IPS DF 19.7 (cell line): ENCODE results near the gene SDF4.

ENCODE experiments used
- DNase-seq: peaks from one replicate; pipeline ENCODE4 v3.0.0-alpha.2; 2013; ENCODE audit warnings: low read depth, low spot score

SDF4 gene

DNA sequence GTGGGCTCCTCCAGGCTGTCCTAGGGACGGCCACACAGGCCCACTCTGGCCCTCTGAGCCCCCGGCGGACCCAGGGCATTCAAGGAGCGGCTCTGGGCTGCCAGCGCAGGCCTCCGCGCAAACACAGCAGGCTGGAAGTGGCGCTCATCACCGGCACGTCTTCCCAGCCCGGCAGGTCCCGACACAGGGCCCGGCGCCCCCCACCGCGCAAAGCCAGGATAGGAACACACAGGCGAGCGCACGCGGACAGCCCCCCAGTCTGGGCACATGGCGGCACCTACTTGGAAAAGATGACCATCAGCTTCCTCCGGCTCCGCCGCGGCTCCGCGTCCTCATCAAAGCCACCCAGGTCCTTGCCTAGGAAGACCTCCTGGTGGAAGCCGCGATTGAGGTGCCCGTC is 3.6 kb downstream of the SDF4 start:
- no peak for DNase-seq

GRCh38 chr1:1227386-1227785 is 4.4 kb downstream of the SDF4 start:
- no peak for DNase-seq

DNA sequence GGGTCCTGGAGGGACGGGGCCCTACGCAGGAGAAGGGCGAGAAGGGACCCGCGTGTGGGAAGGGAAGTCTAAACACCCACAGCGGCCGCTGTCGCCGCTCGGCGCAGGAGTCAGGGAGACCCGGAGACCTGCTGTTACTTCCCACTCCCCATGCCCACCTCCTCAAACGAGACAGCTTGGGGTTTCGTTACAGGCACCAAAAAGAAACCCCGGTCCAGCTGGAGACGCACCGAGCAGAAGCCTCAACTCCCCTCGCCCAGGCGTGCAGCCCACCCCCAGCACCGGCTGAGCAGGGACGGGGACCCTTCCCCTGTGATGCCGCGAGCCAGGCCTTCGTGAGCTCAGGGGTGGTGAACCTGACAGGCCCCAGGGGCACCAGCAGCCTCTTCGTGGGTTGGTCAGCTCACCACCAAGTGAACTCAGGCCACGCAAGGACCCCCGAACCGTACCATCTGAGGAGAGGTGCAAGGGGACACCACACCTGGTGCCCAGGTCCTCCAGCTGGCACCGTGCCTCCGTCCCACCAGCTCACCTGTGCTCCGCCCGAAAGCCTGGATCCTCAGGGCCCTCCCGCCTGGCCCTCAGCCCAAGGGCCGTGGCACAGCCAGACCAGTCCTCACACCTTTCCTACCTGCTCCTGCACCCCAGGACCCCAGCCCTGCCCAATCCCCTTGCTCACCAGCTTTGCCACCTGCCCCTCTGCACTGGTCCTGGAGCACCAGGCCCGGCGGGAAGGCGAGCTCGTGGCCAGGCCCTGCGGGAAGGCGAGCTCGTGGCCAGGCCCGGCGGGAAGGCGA is 5.0 kb downstream of the SDF4 start:
- no peak for DNase-seq

GRCh38 chr1:1225913-1226312 is 5.9 kb downstream of the SDF4 start:
- DNase-seq: no peak

GRCh38 chr1:1225238-1225845 is 6.5 kb downstream of the SDF4 start:
- DNase-seq: no peak

DNA sequence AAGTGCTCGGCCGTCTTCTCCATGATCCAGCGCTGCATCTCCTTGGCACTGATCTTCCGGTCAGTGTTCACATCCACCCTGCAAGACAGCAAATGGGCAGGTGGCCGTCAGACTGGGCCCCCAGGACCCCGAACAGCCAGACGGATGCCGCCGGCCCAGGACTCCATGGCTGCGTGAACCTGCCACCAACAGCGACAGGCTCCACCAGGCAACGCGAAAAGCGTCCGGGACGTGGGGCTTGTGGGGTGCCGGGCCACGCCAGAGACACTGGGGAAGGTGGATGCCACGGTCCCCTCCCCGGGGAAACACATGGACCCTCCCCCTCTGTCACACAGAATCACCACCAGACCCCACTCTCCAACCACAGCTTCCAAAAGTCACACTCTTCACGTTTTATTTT is 7.9 kb downstream of the SDF4 start:
- no peak for DNase-seq

DNA sequence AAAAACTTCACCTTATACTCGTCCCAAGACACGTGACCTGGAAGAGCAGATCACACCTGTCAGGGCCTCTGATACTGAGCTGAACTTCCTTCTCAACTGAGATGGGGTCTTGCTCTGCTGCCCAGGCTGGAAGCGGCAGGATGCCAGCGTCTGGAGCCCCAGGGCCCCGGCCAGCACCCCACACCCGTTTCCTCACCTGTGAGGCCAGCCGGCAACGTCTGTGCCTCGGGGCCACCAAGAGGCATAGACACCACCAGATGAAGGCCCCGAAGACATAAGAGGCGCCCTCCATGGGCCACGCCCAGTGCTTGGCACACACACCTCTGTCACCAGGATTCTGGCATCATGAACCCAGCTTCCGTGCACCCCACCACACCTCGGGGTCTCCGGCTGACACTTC is 8.5 kb downstream of the SDF4 start:
- DNase-seq: no peak

GRCh38 chr1:1222575-1223225 is 9.1 kb downstream of the SDF4 start:
- DNase-seq: no peak

GRCh38 chr1:1221887-1222574 is 9.8 kb downstream of the SDF4 start:
- no peak for DNase-seq

- DNase-seq: no peak
Observed at GRCh38 chr1:1220197-1220596, 11.6 kb downstream of the SDF4 start.

- DNase-seq: no peak
Observed at GRCh38 chr1:1219341-1219740, 12.5 kb downstream of the SDF4 start.

DNA sequence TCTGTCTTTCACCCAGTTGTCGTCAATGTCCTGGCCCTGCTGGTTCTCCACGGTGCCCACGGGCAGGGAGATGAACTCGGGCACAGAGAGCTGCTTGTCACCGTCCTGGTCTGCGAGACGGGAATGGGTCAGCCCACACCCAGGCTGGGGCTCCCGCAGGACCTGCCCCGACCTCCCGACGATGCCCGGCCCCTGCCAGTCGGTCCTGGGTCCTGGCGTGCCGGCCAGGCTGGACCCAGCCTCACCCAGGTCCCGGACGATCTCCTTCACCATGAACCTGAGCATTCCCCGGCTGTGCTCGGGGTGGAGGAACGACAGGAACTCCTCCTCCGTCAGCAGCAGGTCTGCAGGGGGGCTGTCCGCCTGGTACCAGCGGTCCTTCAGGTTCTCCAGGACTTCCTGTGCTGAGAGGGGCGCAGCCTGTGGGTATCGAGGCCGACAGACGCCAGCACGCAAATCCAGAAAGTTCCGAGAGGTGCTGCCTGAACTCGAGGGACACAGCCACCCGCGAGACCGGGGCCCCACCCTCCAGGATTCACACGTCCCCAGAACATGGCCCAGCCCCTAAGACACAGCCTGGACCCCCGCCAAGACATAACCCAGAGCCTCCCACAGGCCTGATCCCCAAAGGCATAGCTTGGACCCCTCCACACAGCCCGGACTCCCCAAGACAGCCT is 13.1 kb downstream of the SDF4 start:
- DNase-seq: no peak

DNA sequence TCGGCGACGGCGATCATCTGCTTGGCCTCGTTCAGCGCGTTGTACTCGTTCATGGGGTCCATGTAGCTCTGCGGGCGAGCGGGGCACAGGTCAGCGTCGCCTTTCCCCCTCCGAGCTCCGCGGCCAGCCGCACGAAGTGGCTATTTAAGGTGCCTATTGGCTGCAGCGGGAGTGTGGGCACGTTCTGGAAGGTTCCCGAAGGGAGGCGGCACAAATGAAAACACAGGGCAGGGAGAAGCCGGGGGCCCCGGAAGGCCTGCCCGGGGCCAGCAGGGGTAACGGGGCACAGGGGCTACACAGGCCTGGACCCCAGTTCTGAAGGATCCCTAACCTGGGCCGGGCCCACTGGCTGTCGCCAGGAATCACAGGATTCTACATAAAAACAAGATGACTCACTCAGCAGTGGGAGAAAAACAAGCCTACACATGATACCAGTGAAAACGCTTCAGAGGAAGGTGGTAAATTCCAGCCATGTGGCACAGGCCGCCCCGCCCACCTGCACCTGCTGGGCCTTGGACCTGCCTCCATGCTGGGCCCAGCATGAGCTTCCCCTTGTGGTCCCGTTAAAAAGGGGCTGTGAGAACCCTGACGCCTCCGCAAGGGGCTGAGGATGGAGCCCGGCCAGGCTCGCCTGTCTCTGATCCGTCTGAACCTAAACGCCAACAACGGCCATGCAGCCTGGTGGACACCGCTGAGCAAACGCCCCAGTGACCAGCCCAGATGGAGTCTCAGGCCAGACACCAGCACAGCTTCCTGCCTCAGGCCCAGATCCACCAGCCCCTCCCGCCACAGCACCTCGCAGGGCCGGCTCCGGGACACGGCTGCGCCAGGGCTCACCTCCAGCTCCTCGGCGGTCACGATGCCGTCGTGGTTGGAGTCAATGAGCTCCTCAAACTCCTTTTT is 13.9 kb downstream of the SDF4 start:
- DNase-seq: no peak

GRCh38 chr1:1216770-1217620 is 14.8 kb downstream of the SDF4 start:
- no peak for DNase-seq

- DNase-seq: no peak
Observed at GRCh38 chr1:1215881-1216605, 15.8 kb downstream of the SDF4 start.

- DNase-seq: no peak
Observed at GRCh38 chr1:1215080-1215676, 16.6 kb downstream of the SDF4 start.

GRCh38 chr1:1213345-1214265 is 18.2 kb downstream of the SDF4 start, which contains the start of gene TNFRSF4:
Gene TNFRSF4 (minus strand): TSS chr1:1214153. CDS start chr1:1214127, 26 bp downstream.
- no peak for DNase-seq
